ENCODE measurements around the gene IYD.

The IYD gene

GRCh38 chr6:150368762-150369161 lies at the start of gene IYD:
Gene IYD, plus strand, starts transcription at chr6:150369012. Its CDS starts 20 bp downstream, at chr6:150369032.
- Mint-ChIP-seq H3K36me3 (ENCODE audit: insufficient read depth) (peaks cover 1% of the 10 kb centered on the region), H3K4me3 (no peak within 1 kb of the TSS), H3K27ac (ENCODE audit: low read depth) (no peak within 1 kb of the TSS), H3K27me3 (peaks cover 4% of the 10 kb centered on the region), H3K9me3 (no peaks in the 10 kb centered on the region), H3K4me1 (no peaks in the 10 kb centered on the region)
- DNase-seq (ENCODE audit: low spot score in 2 of 2) (no peak), ATAC-seq (replicated peaks; ENCODE audit: extremely low read depth, poor library complexity, severe bottlenecking) (no peak)

- H3K36me3 Mint-ChIP-seq (ENCODE audit: insufficient read depth) = no peaks in the 10 kb centered on the region
- DNase-seq (ENCODE audit: low spot score in 2 of 2) (no peak), ATAC-seq (replicated peaks; ENCODE audit: extremely low read depth, poor library complexity, severe bottlenecking) (no peak)
- H3K27me3 Mint-ChIP-seq = no peaks in the 10 kb centered on the region
- H3K4me3 Mint-ChIP-seq = no peak overlapping the region
- peaks cover 5% of the 10 kb centered on the region for H3K4me1 Mint-ChIP-seq
- no peaks in the 10 kb centered on the region for H3K9me3 Mint-ChIP-seq
- no peak overlapping the region for H3K27ac Mint-ChIP-seq (ENCODE audit: low read depth)
These were observed 48.9 kb upstream of the IYD start for GRCh38 chr6:150319924-150320323.

GRCh38 chr6:150320442-150320841 lies 48.4 kb upstream of the IYD start:
- Mint-ChIP-seq H3K36me3 (ENCODE audit: insufficient read depth) (no peaks in the 10 kb centered on the region), H3K9me3 (no peaks in the 10 kb centered on the region), H3K4me3 (no peak overlapping the region), H3K27ac (ENCODE audit: low read depth) (no peak overlapping the region), H3K27me3 (no peaks in the 10 kb centered on the region), H3K4me1 (peaks cover 5% of the 10 kb centered on the region)
- ATAC-seq (replicated peaks; ENCODE audit: extremely low read depth, poor library complexity, severe bottlenecking) (no peak), DNase-seq (ENCODE audit: low spot score in 2 of 2) (no peak)

- H3K4me3 Mint-ChIP-seq = no peak overlapping the region
- ATAC-seq (replicated peaks; ENCODE audit: extremely low read depth, poor library complexity, severe bottlenecking) = no peak
- DNase-seq (ENCODE audit: low spot score in 2 of 2) = no peak
These were observed 46.3 kb upstream of the IYD start for GRCh38 chr6:150322466-150322871.

GRCh38 chr6:150323205-150323604 lies 45.6 kb upstream of the IYD start:
- no peak for ATAC-seq (replicated peaks; ENCODE audit: extremely low read depth, poor library complexity, severe bottlenecking)
- H3K27ac Mint-ChIP-seq (ENCODE audit: low read depth) = no peak overlapping the region

More at GRCh38 chr6:150322466-150322871, 46.3 kb upstream of the IYD start:
- Mint-ChIP-seq H3K27me3 (no peaks in the 10 kb centered on the region), H3K27ac (ENCODE audit: low read depth) (no peak overlapping the region), H3K4me1 (no peaks in the 10 kb centered on the region), H3K36me3 (ENCODE audit: insufficient read depth) (no peaks in the 10 kb centered on the region), H3K9me3 (peaks cover 5% of the 10 kb centered on the region)

GRCh38 chr6:150324044-150324443 lies 44.8 kb upstream of the IYD start:
- H3K4me3 Mint-ChIP-seq = no peak overlapping the region
- H3K36me3 Mint-ChIP-seq (ENCODE audit: insufficient read depth) = no peaks in the 10 kb centered on the region
- H3K27ac Mint-ChIP-seq (ENCODE audit: low read depth) = no peak overlapping the region
- peaks cover 5% of the 10 kb centered on the region for H3K9me3 Mint-ChIP-seq
- DNase-seq (ENCODE audit: low spot score in 2 of 2) (no peak), ATAC-seq (replicated peaks; ENCODE audit: extremely low read depth, poor library complexity, severe bottlenecking) (no peak)
- H3K27me3 Mint-ChIP-seq = no peaks in the 10 kb centered on the region
- H3K4me1 Mint-ChIP-seq = no peaks in the 10 kb centered on the region

More at GRCh38 chr6:150323205-150323604, 45.6 kb upstream of the IYD start:
- Mint-ChIP-seq H3K4me1 (no peaks in the 10 kb centered on the region), H3K9me3 (peaks cover 5% of the 10 kb centered on the region), H3K36me3 (ENCODE audit: insufficient read depth) (no peaks in the 10 kb centered on the region), H3K27me3 (no peaks in the 10 kb centered on the region), H3K4me3 (no peak overlapping the region)
- no peak for DNase-seq (ENCODE audit: low spot score in 2 of 2)

- Mint-ChIP-seq H3K27ac (ENCODE audit: low read depth) (no peak overlapping the region), H3K4me1 (no peaks in the 10 kb centered on the region), H3K4me3 (no peak overlapping the region)
These were observed 43.6 kb upstream of the IYD start for GRCh38 chr6:150325066-150325772.

GRCh38 chr6:150327117-150327774 lies 41.6 kb upstream of the IYD start:
- no peaks in the 10 kb centered on the region for H3K27me3 Mint-ChIP-seq
- no peak for DNase-seq (ENCODE audit: low spot score in 2 of 2)
- H3K4me1 Mint-ChIP-seq = no peaks in the 10 kb centered on the region
- no peak for ATAC-seq (replicated peaks; ENCODE audit: extremely low read depth, poor library complexity, severe bottlenecking)
- peaks cover 5% of the 10 kb centered on the region for H3K9me3 Mint-ChIP-seq
- H3K27ac Mint-ChIP-seq (ENCODE audit: low read depth) = no peak overlapping the region
- H3K4me3 Mint-ChIP-seq = no peak overlapping the region
- no peaks in the 10 kb centered on the region for H3K36me3 Mint-ChIP-seq (ENCODE audit: insufficient read depth)

More at GRCh38 chr6:150325066-150325772, 43.6 kb upstream of the IYD start:
- ATAC-seq (replicated peaks; ENCODE audit: extremely low read depth, poor library complexity, severe bottlenecking) (no peak), DNase-seq (ENCODE audit: low spot score in 2 of 2) (no peak)
- Mint-ChIP-seq H3K36me3 (ENCODE audit: insufficient read depth) (no peaks in the 10 kb centered on the region), H3K27me3 (no peaks in the 10 kb centered on the region), H3K9me3 (peaks cover 5% of the 10 kb centered on the region)

GRCh38 chr6:150328744-150329405 lies 39.9 kb upstream of the IYD start:
- DNase-seq (ENCODE audit: low spot score in 2 of 2) (no peak), ATAC-seq (replicated peaks; ENCODE audit: extremely low read depth, poor library complexity, severe bottlenecking) (no peak)
- H3K36me3 Mint-ChIP-seq (ENCODE audit: insufficient read depth) = no peaks in the 10 kb centered on the region
- no peaks in the 10 kb centered on the region for H3K4me1 Mint-ChIP-seq
- H3K9me3 Mint-ChIP-seq = peaks cover 5% of the 10 kb centered on the region
- H3K27me3 Mint-ChIP-seq = no peaks in the 10 kb centered on the region
- H3K4me3 Mint-ChIP-seq = no peak overlapping the region
- H3K27ac Mint-ChIP-seq (ENCODE audit: low read depth) = no peak overlapping the region

- H3K4me1 Mint-ChIP-seq = peaks cover 5% of the 10 kb centered on the region
- H3K4me3 Mint-ChIP-seq = no peak overlapping the region
- no peak overlapping the region for H3K27ac Mint-ChIP-seq (ENCODE audit: low read depth)
- peaks cover 5% of the 10 kb centered on the region for H3K9me3 Mint-ChIP-seq
- no peaks in the 10 kb centered on the region for H3K27me3 Mint-ChIP-seq
- no peak for ATAC-seq (replicated peaks; ENCODE audit: extremely low read depth, poor library complexity, severe bottlenecking)
- H3K36me3 Mint-ChIP-seq (ENCODE audit: insufficient read depth) = no peaks in the 10 kb centered on the region
- no peak for DNase-seq (ENCODE audit: low spot score in 2 of 2)
These were observed 37.5 kb upstream of the IYD start for GRCh38 chr6:150331344-150331743.

GRCh38 chr6:150332939-150333584 lies 35.8 kb upstream of the IYD start:
- no peak overlapping the region for H3K27ac Mint-ChIP-seq (ENCODE audit: low read depth)
- H3K36me3 Mint-ChIP-seq (ENCODE audit: insufficient read depth) = no peaks in the 10 kb centered on the region
- ATAC-seq (replicated peaks; ENCODE audit: extremely low read depth, poor library complexity, severe bottlenecking) = no peak
- no peaks in the 10 kb centered on the region for H3K27me3 Mint-ChIP-seq
- no peak for DNase-seq (ENCODE audit: low spot score in 2 of 2)
- no peaks in the 10 kb centered on the region for H3K9me3 Mint-ChIP-seq
- peaks cover 5% of the 10 kb centered on the region for H3K4me1 Mint-ChIP-seq
- no peak overlapping the region for H3K4me3 Mint-ChIP-seq

GRCh38 chr6:150333585-150333941 lies 35.2 kb upstream of the IYD start:
- Mint-ChIP-seq H3K9me3 (no peaks in the 10 kb centered on the region), H3K36me3 (ENCODE audit: insufficient read depth) (no peaks in the 10 kb centered on the region), H3K27me3 (no peaks in the 10 kb centered on the region), H3K4me3 (no peak overlapping the region), H3K27ac (ENCODE audit: low read depth) (no peak overlapping the region), H3K4me1 (peaks cover 5% of the 10 kb centered on the region)
- no peak for DNase-seq (ENCODE audit: low spot score in 2 of 2)
- no peak for ATAC-seq (replicated peaks; ENCODE audit: extremely low read depth, poor library complexity, severe bottlenecking)

All from central memory CD8-positive, alpha-beta T cell (primary cell).